Measurements from ENCODE around the gene POTEH. TPM values are rescaled to one million over a fixed set of nuclear protein-coding genes. Genes with fewer than 3 reads are reported as not detected.
"Not testable (repeated sequence)": the region's sequence is repeated elsewhere in the genome, so short reads cannot be mapped to it uniquely, and the experiment has no call there.

The POTEH gene
- total RNA-seq, 1 experiment from 2014 or later: 0.05 TPM

DNA sequence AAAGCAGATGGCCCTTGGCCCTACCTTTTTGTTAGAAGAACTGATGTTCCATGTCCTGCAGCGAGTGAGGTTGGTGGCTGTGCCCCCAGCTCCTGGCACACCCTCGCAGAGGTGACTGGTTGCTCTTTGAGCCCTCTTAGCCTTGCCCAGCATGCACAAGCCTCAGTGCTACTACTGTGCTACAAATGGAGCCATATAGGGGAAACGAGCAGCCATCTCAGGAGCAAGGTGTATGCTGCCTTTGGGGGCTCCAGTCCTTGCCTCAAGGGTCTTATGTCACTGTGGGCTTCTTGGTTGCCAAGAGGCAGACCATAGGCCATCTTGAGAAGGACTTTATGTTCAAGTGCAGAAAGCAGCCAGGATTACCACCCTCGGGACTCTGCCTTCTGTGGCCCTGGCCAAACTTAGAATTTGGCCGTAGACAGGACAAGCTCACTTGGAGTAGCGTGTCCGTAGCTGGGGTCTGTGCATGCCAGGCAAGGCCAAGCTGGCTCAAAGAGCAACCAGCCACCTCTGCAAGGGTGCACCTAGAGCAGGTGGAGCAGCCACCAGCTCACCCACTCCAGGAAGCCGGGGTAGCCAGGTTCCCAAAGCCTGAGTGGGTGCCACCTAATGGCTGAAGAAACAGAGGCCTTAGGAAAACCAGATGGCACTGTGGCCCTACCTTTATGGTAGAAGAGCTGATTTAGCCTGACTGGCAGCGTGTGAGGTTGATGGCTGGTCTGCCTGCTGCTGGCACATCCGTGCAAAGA, 48.5 kb downstream of the POTEH start:
- DNase-seq (ENCODE audit: low spot score): not testable (repeated sequence)

DNA sequence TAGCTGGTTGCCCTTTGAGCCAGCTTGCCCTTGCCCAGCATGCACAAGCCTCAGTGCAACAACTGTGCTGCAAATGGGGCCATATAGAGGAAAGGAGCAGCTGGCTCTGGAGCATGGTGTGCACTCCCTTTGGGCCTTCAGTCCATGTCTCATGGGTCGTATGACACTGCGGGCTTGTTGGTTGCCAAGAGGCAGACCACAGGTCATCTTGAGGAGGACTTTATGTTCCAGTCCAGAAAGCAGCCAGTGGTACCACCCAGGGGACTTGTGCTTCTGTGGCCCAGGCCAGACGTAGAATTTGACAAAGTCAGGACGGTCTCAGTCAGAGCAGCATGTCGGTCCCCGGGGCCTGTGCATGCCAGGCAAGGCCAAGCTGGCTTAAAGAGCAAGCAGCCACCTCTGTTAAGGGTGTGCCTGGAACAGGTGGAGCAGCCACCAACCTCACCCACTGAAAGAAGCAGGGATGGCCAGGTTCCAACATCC, 49.1 kb downstream of the POTEH start:
- DNase-seq (ENCODE audit: low spot score): not testable (repeated sequence)

DNA sequence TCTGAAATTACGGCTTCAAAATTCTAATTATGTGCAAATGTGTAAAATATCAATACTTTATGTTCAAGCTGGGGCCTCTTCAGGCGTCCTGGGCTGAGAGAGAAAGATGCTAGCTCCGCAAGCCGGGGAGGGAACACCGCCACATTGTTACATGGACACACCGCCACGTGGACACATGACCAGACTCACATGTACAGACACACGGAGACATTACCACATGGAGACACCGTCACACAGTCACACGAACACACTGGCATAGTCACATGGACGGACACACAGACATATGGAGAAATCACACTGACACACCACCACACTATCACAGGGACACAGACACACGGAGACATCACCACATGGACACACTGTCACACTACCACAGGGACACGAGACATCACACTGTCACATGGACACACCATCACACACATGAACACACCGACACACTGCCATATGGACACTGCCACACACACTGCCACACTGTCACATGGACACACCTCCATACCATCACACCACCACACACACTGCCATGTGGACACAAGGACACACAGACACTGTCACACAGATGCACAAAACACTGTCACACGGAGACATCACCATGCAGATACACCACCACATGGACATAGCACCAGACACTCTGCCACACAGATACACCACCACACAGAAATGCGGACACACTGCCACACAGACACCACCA, 58.0 kb downstream of the POTEH start:
- not testable (repeated sequence) for DNase-seq (ENCODE audit: low spot score)

DNA sequence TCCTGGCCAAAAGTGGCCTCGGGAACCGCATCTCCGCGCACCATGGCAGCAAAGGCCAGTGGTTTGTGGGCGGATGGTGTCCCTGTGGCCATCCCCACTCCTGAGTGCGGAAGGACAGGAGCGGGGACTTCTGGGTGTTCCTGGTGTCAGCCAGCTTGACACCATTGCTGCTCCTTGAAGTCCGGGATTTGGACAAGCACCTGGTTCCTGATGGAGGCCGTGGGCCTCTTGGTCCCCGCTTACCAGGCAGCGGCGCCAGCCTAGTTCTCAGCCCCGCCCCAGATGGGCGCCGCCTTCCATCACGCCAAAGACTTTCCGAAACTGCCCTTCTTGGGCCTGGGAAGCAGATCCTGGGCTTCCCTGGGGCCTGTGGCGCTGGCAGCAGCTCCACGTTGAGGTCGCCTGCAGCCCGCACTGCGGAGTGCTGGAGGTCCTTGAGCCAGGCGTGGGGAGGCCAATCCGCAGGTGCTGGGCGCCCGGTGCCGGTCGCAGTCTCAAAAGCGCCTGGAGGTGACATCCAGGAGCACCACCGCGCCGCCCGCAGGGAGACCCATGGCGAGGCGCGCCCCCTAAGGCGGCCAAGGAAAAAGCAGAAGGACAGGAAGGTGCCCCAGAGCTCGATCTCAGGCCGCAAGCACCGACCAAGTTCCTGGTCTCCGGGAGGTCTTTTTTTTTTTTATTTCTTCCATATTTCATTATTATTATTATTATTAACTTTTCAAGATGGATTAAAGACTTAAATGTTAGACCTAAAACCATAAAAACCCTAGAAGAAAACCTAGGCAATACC, 59.5 kb downstream of the POTEH start:
- DNase-seq (ENCODE audit: low spot score): not testable (repeated sequence)

DNA sequence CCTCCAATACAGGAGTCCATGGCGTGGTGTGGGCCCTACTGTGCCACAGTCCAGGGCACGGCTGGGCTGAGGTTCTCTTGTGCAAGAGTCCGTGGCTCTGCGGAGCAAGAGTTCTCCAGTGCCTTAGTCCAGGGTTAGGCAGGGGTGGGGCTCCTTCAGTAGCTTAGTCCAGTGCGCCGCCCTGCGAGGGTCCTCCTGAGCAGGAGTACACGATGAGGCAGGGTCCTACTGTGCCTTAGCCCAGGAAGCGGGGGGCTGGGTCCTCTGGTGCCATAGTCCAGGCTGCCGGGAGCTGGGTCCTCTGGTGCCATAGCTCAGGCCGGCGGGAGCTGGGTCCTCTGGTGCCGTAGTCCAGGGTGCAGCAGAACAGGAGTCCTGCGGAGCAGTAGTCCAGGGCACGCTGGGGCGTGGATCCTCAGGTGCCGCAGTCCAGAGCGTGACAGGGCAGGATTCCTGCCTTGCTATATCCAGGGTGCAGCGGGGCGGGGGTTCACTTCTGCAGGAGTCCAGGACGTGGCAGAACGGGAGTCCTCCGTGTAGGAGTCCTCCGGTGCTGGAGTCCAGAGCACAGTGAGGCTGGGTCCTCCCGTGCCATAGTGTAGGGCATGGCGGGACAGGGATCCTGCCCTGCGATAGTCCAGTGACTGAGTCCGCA, 69.7 kb downstream of the POTEH start:
- DNase-seq (ENCODE audit: low spot score): not testable (repeated sequence)

DNA sequence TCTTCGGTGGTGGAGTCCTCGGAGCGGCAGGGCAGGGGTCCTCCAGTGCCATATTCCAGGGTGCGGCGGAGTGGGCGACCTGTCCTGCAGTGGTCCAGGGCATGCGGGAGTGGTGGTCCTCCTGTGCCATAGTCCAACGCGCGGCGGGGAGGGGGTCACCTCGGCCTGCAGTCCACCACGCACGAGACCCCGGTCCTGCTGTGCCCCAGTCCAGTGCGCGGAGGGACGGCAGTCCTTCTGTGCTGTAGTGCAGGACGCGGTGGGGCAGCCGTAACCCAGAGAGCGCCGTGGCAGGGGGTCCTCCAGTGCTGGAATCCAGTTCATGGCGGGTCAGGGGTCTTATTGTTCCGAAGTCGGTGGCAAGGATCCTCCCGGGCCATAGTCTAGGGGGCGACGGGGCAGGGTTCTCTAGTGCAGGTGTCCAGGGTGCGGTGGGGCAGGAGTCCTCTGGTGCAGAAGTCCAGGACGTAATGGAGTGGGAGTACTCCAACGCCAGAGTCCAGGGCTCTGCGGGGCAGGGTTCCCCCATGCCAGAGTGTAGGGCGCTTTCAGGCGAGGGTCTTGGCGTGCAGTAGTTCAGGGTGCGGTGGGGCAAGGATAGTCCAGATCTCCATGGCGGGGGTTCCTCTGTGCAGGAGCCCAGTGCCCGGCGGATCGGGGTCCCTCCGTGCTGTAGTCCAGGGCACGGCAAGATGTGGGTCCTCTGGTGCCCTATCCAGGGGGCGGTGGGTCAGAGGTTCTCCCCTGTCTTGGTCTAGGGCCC, 70.7 kb downstream of the POTEH start:
- not testable (repeated sequence) for DNase-seq (ENCODE audit: low spot score)

DNA sequence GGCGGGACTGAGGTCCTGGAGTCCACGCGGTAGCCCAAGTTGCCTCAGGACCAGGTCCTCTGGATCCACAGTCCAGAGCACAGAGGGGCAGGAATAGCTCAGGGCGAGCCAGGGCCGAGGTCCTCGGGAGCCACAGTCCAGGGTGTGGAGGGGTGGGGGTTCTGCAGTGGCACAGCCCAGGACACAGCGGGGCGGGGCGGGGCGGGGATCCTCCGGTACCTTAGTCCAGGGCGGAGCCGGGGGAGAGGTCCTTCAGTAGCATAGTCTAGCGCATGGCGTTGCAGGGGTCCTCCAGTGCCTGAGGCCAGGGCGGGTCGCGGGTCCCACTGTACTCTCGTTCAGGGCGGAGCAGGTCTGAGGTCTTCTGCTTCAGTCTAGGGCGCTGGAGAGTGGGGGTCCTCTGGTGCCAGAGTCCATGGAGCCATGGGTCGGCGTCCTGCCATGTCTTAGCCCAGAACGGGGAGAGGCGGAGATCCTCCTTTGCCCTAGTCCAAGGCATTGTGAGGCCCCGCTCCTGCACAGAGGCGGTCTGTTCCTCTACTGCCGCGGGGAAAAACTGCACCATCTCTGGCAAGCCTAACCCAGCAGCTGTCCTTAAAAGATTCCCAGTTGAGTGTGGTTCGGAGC, 71.4 kb downstream of the POTEH start:
- DNase-seq (ENCODE audit: low spot score): not testable (repeated sequence)

DNA sequence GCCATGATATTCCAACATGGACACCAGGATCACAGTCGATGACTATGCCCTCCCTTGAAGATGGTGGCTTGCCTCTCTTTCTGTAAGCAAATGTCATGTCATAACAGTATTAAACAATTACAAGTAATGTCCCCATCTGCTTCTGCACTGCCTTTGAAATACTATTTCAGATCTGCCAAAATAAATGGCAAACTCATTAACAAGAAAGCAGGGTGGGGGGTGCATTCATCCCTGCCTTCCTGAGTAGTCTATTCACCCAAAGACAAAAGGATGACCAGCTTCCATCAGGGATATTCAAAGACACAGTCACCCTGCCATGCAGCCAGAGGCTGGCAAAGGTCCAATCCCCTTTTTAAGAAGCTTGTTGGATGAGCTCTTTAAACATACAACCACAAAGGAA, 73.7 kb downstream of the POTEH start:
- not testable (repeated sequence) for DNase-seq (ENCODE audit: low spot score)

Other genes starting within 250 kb of the POTEH start
- gene OR11H1, start 161.8 kb upstream of the POTEH start, total RNA-seq (2014; rRNA removed; shearing (Covaris generic)): not detected in 2 replicates

All from A172 (cell line).